SU-DHL-6 (cell line): ENCODE data around the gene MBNL1.

ENCODE experiments used
- EZH2phosphoT487 ChIP-seq: fragments of 200-600 bp; sonication (generic), shearing (Covaris generic); conservative IDR thresholded peaks from 2 replicates; pipeline ENCODE4 v1.6.1; 2018; ENCODE audit warnings: mild to moderate bottlenecking, antibody characterized with exemption, low read length, moderate library complexity, mixed read lengths
- TF ChIP-seq, protein P1 (sequence below): fragments of 200-600 bp; sonication (generic); IDR thresholded peaks from one replicate; pipeline ENCODE4 v1.5.1; 2017; ENCODE audit warnings: antibody characterized with exemption, mild to moderate bottlenecking, low read length, moderate library complexity; ENCODE audit not compliant: insufficient read depth, poor library complexity, severe bottlenecking

DNA sequence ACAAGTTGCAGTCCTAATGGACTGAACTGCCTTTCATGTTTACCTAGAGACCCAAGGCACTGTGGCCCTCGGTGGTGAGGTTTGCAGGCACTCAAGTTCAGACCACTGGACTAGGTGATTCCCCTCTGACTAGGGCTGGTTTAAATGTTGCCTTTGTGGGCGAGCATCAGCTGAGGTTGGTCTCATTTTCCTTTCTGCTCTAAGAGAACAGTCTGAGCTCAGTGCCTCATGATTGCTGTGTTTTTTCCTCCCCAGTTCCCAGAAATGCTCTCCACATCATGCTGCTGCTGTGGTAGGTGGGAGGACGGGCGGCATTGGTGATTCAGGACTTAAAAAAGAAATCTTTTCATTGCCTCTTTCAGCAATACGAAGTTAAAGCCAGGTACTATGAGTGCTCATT is 237.2 kb downstream of the MBNL1 start:
- TF ChIP-seq, protein P1, sequence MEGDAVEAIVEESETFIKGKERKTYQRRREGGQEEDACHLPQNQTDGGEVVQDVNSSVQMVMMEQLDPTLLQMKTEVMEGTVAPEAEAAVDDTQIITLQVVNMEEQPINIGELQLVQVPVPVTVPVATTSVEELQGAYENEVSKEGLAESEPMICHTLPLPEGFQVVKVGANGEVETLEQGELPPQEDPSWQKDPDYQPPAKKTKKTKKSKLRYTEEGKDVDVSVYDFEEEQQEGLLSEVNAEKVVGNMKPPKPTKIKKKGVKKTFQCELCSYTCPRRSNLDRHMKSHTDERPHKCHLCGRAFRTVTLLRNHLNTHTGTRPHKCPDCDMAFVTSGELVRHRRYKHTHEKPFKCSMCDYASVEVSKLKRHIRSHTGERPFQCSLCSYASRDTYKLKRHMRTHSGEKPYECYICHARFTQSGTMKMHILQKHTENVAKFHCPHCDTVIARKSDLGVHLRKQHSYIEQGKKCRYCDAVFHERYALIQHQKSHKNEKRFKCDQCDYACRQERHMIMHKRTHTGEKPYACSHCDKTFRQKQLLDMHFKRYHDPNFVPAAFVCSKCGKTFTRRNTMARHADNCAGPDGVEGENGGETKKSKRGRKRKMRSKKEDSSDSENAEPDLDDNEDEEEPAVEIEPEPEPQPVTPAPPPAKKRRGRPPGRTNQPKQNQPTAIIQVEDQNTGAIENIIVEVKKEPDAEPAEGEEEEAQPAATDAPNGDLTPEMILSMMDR, result no peak
- no peak for TF ChIP-seq EZH2phosphoT487
